GM10248 (cell line): ENCODE results near the gene GPR156.
"Not testable (repeated sequence)": the region's sequence is repeated elsewhere in the genome, so short reads cannot be mapped to it uniquely, and the experiment has no call there.

Source experiments
- CTCF ChIA-PET: fragments of 300-600 bp; sonication (Branson Sonifier 250); formaldehyde crosslinking; extraction: SDS; loops from one replicate; lab custom pipeline; 2021; ENCODE audit warnings: antibody characterized with exemption; lab: Yijun Ruan, JAX
- POLR2A ChIA-PET: fragments of 350-650 bp; sonication (Branson Sonifier 250); formaldehyde crosslinking; extraction: SDS; loops from one replicate; lab custom pipeline; 2020; ENCODE audit warnings: antibody characterized with exemption; lab: Yijun Ruan, JAX
- DNase-seq: peaks from one replicate; pipeline ENCODE4 v3.0.0; 2012; ENCODE audit errors: extremely low spot score
- TF ChIP-seq, protein P1 (sequence below): IDR thresholded peaks from 2 replicates; pipeline ENCODE4 v1.5.1; 2012; ENCODE audit warnings: mild to moderate bottlenecking, low read depth; ENCODE audit errors: extremely low read depth, missing control alignments, control extremely low read depth

Gene GPR156

DNA sequence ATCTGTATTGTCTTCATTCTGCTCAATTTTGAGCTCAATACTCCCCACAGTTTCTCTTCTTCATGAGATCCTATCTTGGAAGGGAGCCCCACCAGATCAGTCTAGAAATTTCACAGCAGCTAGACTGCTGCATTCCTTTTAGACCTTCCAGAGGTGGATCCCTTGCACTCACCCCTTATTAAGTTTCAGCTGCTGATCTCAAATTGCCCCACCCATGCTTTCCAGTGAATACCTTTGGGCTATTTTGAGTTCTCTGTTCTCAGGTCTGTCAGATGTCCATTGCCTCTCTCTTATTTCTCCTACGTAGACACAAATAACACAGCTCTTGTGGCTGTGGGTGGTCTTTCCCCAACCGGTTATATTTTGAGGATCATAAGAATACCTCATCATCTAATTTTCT lies 60.8 kb downstream of the GPR156 start:
- CTCF ChIA-PET, result no interaction called here
- POLR2A ChIA-PET, result no interaction called here
- TF ChIP-seq, protein P1, sequence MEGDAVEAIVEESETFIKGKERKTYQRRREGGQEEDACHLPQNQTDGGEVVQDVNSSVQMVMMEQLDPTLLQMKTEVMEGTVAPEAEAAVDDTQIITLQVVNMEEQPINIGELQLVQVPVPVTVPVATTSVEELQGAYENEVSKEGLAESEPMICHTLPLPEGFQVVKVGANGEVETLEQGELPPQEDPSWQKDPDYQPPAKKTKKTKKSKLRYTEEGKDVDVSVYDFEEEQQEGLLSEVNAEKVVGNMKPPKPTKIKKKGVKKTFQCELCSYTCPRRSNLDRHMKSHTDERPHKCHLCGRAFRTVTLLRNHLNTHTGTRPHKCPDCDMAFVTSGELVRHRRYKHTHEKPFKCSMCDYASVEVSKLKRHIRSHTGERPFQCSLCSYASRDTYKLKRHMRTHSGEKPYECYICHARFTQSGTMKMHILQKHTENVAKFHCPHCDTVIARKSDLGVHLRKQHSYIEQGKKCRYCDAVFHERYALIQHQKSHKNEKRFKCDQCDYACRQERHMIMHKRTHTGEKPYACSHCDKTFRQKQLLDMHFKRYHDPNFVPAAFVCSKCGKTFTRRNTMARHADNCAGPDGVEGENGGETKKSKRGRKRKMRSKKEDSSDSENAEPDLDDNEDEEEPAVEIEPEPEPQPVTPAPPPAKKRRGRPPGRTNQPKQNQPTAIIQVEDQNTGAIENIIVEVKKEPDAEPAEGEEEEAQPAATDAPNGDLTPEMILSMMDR, result no peak
- DNase-seq, result no peak

DNA sequence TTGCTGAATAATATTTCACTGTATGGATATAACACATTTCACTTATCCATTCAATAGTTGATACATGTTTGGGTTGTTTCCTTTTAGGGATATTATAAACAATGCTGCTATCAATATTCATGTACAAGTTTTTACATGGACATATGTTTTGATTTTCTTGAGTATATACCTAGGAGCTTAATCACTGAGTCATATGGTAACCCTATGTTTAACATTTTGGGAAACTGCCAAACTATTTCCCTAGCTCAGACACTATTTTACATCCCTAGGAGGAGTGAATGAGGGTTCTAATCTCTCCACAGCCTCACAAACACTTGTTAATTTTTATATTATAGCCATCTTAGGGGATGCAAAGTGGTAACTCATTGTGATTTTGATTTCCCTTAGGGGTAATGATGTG lies 66.0 kb downstream of the GPR156 start:
- TF ChIP-seq, protein P1, result no peak
- no peak for DNase-seq
- ChIA-PET CTCF (interaction anchor here (1.2 kb wide), 1 partner anchor 26 kb away, joined by 3 read pairs; no protein-coding TSS in a partner anchor), POLR2A (no interaction called here)

DNA sequence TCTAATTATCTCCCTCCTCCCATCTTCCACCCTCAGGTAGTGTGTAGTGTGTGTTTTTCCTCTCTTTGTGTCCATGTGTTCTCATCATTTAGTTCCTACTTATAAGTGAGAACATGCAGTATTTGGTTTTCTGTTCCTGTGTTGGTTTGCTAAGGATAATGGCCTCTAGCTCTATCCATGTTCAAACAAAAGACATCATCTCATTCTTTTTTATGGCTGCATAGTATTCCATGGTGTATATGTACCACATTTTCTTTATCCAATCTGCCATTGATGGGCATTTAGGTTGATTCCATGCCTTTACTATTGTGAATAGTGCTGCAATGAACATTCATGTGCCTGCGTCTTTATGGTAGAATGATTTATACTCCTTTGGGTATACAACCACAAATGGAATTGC lies 68.4 kb downstream of the GPR156 start:
- DNase-seq, POLR2A ChIA-PET: not testable (repeated sequence)
- CTCF ChIA-PET, result interaction anchor here (1.2 kb wide), 1 partner anchor 28 kb away, joined by 3 read pairs; no protein-coding TSS in a partner anchor

DNA sequence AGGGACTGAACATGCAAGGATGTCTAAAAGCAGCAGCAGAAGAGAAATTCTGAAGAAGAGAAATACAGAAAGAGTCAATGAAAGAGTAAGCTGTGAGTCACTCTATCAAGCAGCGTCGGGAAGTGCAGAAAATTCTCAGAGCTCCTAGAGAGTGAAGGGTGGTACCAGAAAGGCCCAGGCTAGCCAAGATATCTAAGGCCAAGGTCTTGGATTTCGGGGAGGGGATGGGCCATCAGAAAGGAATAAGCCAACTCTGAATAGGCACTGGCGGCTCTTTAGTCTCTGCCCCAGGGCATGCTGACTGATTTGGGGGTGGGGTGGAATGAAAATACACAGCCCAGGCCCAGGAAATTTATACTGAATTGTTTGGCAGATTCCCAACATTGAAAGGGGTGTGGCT lies 70.8 kb downstream of the GPR156 start:
- TF ChIP-seq, protein P1, result no peak
- ChIA-PET POLR2A (no interaction called here), CTCF (no interaction called here)
- no peak for DNase-seq

DNA sequence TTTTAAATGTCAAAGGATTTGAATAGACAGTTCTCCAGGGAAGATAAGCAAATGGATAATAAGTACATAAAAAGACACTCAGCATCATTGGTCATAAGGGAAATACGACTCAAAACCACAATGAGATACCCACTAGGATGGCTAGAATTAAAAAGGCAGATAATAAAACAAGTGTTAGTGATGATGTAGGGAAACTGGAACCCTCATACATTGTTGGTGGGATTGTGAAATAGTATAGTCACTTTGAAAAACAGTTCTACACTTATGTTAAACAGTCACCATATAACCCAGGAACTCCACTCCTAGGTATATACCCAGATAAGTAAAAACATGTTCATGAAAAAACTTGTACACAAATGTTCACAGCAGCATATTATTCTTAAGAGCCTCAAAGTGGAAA lies 72.5 kb downstream of the GPR156 start:
- TF ChIP-seq, protein P1, result no peak
- POLR2A ChIA-PET, result no interaction called here
- CTCF ChIA-PET, result no interaction called here
- DNase-seq, result no peak

DNA sequence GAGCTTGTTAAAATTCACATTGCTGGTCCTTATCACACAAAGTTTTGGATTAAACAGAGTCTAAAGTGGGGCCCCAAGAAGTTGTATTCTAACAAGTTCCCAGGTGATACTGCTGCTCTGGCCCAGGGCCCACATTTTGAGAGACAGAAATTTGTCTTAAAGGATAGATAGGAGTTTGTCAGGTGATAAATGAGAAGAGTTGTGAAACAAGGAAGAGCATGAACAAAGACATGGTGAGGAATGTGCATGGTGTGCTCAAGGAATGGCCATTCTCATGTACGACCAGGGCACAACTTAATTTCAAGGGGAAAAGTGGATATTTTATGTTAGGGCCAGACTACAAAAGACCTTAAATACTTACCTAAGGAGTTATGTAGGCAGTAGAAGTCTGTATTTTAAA lies 75.6 kb downstream of the GPR156 start:
- TF ChIP-seq, protein P1, result no peak
- no peak for DNase-seq
- ChIA-PET CTCF (no interaction called here), POLR2A (no interaction called here)

DNA sequence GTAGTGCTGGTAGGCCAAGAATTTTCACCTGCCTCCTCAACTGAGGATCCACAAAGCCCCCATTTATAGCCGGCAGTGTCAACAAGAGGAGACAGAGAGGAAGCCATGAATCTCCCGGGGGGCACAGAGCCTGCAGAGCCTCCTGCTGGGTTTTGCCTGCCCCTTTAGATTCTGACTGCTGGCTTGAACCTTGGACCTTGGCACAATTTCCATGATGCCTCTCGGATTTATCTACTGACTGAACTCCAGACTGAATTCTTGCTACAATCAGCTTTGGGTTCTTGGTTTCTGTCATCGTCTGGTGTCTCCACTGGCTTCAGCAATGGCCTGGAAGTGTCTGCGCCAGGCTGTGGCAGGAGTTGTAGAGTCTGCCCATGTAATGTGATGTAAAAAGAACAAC lies 80.7 kb downstream of the GPR156 start:
- TF ChIP-seq, protein P1, result no peak
- ChIA-PET POLR2A (no interaction called here), CTCF (no interaction called here)
- no peak for DNase-seq
